Hepatocyte (in vitro differentiated cells): ENCODE measurements around the gene MYH7B. TPM values are rescaled to one million over a fixed set of nuclear protein-coding genes. Genes with fewer than 3 reads are reported as not detected.

Experiments used
- DNase-seq: peaks from one replicate; pipeline ENCODE4 v3.0.0-alpha.2; 2016; ENCODE audit warnings: low spot score
- H2AFZ ChIP-seq: fragments of 200-600 bp; sonication (generic); 2 replicates; pipeline ENCODE4 v1.6.0; 2016; ENCODE audit warnings: antibody characterized with exemption, mild to moderate bottlenecking
- H3K27ac ChIP-seq: fragments of 200-600 bp; sonication (generic); 2 replicates; pipeline ENCODE4 v1.5.1; 2016; ENCODE audit warnings: mild to moderate bottlenecking
- H3K27me3 ChIP-seq: fragments of 200-600 bp; sonication (generic); 2 replicates; pipeline ENCODE4 v1.6.1; 2016
- H3K36me3 ChIP-seq: fragments of 200-600 bp; sonication (generic); replicated peaks from 2 replicates; pipeline ENCODE4 v1.5.1; 2016; ENCODE audit warnings: low read depth; ENCODE audit not compliant: insufficient read depth
- H3K4me1 ChIP-seq: fragments of 200-600 bp; sonication (generic); 2 replicates; pipeline ENCODE4 v1.5.1; 2016; ENCODE audit warnings: mild to moderate bottlenecking, moderate library complexity; ENCODE audit not compliant: insufficient read depth
- H3K4me2 ChIP-seq: fragments of 200-600 bp; sonication (generic); 2 replicates; pipeline ENCODE4 v1.6.0; 2016
- H3K4me3 ChIP-seq: fragments of 200-600 bp; sonication (generic); 2 replicates; pipeline ENCODE4 v1.5.1; 2016; ENCODE audit warnings: mild to moderate bottlenecking
- H3K79me2 ChIP-seq: fragments of 200-600 bp; sonication (generic); 2 replicates; pipeline ENCODE4 v1.6.0; 2017; ENCODE audit warnings: mild to moderate bottlenecking
- H3K9me2 ChIP-seq: fragments of 200-600 bp; sonication (generic); replicated peaks from 2 replicates; pipeline ENCODE4 v1.6.0; 2017; ENCODE audit warnings: mild to moderate bottlenecking; ENCODE audit not compliant: insufficient read depth
- H3K9me3 ChIP-seq: fragments of 200-600 bp; sonication (generic); 2 replicates; pipeline ENCODE4 v1.5.1; 2016; ENCODE audit warnings: low read depth, mild to moderate bottlenecking
- H4K20me1 ChIP-seq: fragments of 200-600 bp; sonication (generic); 2 replicates; pipeline ENCODE4 v1.6.0; 2016; ENCODE audit warnings: mild to moderate bottlenecking; ENCODE audit not compliant: insufficient read depth, poor library complexity, severe bottlenecking
- EZH2 ChIP-seq: fragments of 200-600 bp; sonication (generic); IDR thresholded peaks from 2 replicates; pipeline ENCODE4 v1.6.1; 2016; ENCODE audit warnings: antibody characterized with exemption, mild to moderate bottlenecking, borderline replicate concordance
- EZH2phosphoT487 ChIP-seq: fragments of 200-600 bp; sonication (generic); IDR thresholded peaks from one replicate; pipeline ENCODE4 v1.6.1; 2018; ENCODE audit warnings: antibody characterized with exemption, mild to moderate bottlenecking, low read depth, moderate library complexity; ENCODE audit not compliant: unreplicated experiment, severe bottlenecking
- WGBS: methylation state at CpG from one replicate; pipeline ENCODE4 v1.1.6; 2016; ENCODE audit warnings: low lambda C conversion rate; ENCODE audit errors: missing lambda C conversion rate; 5-methylcytosine and 5-hydroxymethylcytosine counted together
- polyA plus RNA-seq: library from polyadenylated mRNA; unstranded; fragments of >200 nt; fragmentation: Nextera tagmentation; extraction: Ambion mirVana; gene quantifications from 2 replicates; pipeline ENCODE4 v1.2.1, GENCODE V29; 2016
- total RNA-seq: library from RNA; depleted of rRNA; stranded (reverse); fragments of >200 nt; gene quantifications from 2 replicates; pipeline ENCODE4 v1.2.3, GENCODE V29; 2014
- TF ChIP-seq, protein P1 (sequence below): fragments of 200-600 bp; sonication (generic); IDR thresholded peaks from 2 replicates; pipeline ENCODE4 v1.5.1; 2016; ENCODE audit warnings: antibody characterized with exemption, mild to moderate bottlenecking; ENCODE audit not compliant: poor library complexity

The MYH7B gene
- total and polyA plus RNA-seq, 2 experiments from 2014 or later = 0.07 to 0.42 TPM

DNA sequence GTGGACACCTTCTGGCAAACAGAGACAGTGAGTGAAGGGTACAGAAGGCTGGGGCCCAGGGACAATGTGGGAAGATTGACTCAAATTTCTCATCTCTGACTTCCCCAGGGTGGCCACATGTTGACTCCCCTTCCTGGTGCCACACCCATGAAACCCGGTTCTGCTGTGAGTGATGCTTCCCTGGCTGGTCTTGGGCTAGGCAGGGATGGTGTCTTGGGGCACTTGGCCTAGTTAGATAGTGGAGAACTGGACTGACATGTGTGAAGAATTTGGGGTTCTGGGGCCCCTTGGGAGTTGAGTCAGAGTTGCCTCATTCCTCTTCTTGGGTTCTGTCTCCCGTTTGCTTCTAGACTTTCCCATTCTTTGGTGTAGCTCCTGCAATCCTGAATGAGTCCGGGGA is 34.2 kb upstream of the MYH7B start:
- Histone ChIP-seq H3K79me2 (no peaks in the 10 kb centered on the region), H3K4me3 (no peak overlapping the region), H4K20me1 (no peaks in the 10 kb centered on the region), H3K9me3 (no peaks in the 10 kb centered on the region), H2AFZ (no peak overlapping the region), H3K4me2 (no peak overlapping the region), H3K36me3 (no peaks in the 10 kb centered on the region), H3K27me3 (no peaks in the 10 kb centered on the region), H3K27ac (no peak overlapping the region), H3K4me1 (peaks cover 8% of the 10 kb centered on the region), H3K9me2 (no peaks in the 10 kb centered on the region)
- TF ChIP-seq EZH2phosphoT487 = no peak
- no peak for TF ChIP-seq EZH2
- TF ChIP-seq, protein P1, sequence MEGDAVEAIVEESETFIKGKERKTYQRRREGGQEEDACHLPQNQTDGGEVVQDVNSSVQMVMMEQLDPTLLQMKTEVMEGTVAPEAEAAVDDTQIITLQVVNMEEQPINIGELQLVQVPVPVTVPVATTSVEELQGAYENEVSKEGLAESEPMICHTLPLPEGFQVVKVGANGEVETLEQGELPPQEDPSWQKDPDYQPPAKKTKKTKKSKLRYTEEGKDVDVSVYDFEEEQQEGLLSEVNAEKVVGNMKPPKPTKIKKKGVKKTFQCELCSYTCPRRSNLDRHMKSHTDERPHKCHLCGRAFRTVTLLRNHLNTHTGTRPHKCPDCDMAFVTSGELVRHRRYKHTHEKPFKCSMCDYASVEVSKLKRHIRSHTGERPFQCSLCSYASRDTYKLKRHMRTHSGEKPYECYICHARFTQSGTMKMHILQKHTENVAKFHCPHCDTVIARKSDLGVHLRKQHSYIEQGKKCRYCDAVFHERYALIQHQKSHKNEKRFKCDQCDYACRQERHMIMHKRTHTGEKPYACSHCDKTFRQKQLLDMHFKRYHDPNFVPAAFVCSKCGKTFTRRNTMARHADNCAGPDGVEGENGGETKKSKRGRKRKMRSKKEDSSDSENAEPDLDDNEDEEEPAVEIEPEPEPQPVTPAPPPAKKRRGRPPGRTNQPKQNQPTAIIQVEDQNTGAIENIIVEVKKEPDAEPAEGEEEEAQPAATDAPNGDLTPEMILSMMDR = no peak
- 86% methylated on average over 3 of the region's 3 CpGs for WGBS
- no peak for DNase-seq

DNA sequence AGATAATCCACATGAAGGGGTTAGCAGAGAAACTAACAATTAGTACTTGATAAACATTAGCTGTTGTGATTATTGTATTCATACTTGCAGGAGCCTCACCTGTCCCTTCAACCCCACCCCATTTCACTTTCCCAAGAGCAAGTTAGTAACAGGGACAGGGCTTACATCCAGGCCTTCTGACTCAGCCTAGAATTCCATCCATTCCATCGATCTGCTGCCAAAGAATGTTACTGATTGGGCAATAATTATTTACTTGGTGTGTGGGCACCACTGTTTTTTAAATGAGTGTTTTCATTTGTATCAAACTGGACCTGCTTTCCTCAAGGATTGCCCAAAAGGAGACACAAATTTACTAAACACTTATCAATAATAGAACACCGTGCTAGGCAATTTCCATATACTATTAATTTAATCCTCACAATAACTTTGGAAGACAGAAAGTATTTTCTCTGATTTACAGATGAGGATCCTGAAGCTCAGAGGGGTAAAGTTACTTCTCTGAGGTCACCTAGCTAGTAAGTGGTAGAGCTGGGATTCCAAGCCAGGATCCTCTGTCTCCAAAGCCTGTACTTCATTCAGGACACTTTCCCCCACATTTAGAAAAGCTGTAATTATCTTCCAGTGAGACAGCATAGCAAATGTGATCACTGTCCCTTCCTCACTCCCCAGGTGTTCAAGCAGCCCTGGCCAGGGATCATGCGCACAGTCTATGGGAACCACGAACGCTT is 32.9 kb upstream of the MYH7B start:
- Histone ChIP-seq H3K27ac (no peak overlapping the region), H3K36me3 (no peaks in the 10 kb centered on the region)
- DNase-seq = no peak

DNA sequence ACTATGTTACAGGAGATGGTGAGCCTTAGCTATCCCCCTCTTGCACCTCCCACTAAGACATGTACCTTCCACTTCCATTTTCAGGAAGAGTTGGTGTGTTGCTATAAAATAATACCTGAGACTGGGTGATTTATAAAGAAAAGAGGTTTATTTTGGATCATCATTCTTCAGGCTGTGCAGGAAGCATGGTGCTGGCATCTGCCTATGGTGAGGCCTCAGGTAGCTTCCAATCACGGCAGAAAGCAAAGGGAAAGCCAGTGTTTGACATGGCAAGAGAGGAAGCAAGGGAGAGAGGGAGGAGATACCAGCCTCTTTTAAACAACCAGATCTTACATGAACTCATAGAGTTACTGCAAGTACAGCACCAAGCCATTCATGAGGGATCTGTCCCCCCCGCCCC is 32.3 kb upstream of the MYH7B start:
- Histone ChIP-seq H3K4me1 (no peaks in the 10 kb centered on the region), H4K20me1 (no peaks in the 10 kb centered on the region), H3K36me3 (no peaks in the 10 kb centered on the region), H3K9me3 (no peaks in the 10 kb centered on the region), H3K4me2 (no peak overlapping the region), H3K27me3 (no peaks in the 10 kb centered on the region), H3K9me2 (no peaks in the 10 kb centered on the region), H2AFZ (no peak overlapping the region), H3K4me3 (no peak overlapping the region), H3K79me2 (no peaks in the 10 kb centered on the region), H3K27ac (no peak overlapping the region)
- TF ChIP-seq EZH2phosphoT487 (no peak), EZH2 (no peak)
- TF ChIP-seq, protein P1 = no peak
- no peak for DNase-seq
- WGBS = 100% methylated on average over 1 of the region's 2 CpGs

More for the DNA sequence above, 32.9 kb upstream of the MYH7B start:
- TF ChIP-seq, protein P1 = no peak
- H3K4me3 ChIP-seq = no peak overlapping the region
- H3K4me1 ChIP-seq = no peaks in the 10 kb centered on the region
- H3K9me3 ChIP-seq = no peaks in the 10 kb centered on the region
- H4K20me1 ChIP-seq = no peaks in the 10 kb centered on the region
- no peaks in the 10 kb centered on the region for H3K27me3 ChIP-seq
- WGBS = 92% methylated on average over 5 of the region's 5 CpGs
- no peaks in the 10 kb centered on the region for H3K9me2 ChIP-seq
- H3K79me2 ChIP-seq = no peaks in the 10 kb centered on the region
- H2AFZ ChIP-seq = no peak overlapping the region
- H3K4me2 ChIP-seq = no peak overlapping the region
